Measurements from ENCODE around the gene ZC3H4. TPM values are rescaled to one million over a fixed set of nuclear protein-coding genes. Genes with fewer than 3 reads are reported as not detected.
A peak's percentile ranks its signal among the peaks of the same experiment; 100 is the strongest.

Gene ZC3H4
- total RNA-seq, 1 experiment from 2014 or later: 105 TPM

GRCh38 chr19:47157431-47158321, 44.1 kb upstream of the ZC3H4 start:
- peak overlapping the region; percentile 48; the same call in 1 of the 2 replicates for H3K14ac ChIP-seq (ENCODE audit: insufficient read depth, low read length)
- no peak overlapping the region for H2AFZ ChIP-seq (ENCODE audit: low read length)
- no peak overlapping the region for H4K8ac ChIP-seq (replicated peaks; ENCODE audit: insufficient read length, low read depth, low read length)
- H3K4me1 Mint-ChIP-seq: peaks cover 39 to 42% of the 10 kb centered on the region in 2 experiments
- no peak overlapping the region for H2AK5ac ChIP-seq (ENCODE audit: insufficient read length, low read length)
- H2BK120ac ChIP-seq (ENCODE audit: low read depth, low read length, poor library complexity, severe bottlenecking): no peak overlapping the region
- H3K18ac ChIP-seq (ENCODE audit: insufficient read length, low read depth, low read length): peak overlapping the region; percentile 8
- H3K9ac ChIP-seq (ENCODE audit: extremely low read depth, insufficient read length, low read length): no peak overlapping the region
- H3T11ph ChIP-seq (ENCODE audit: low read length): no peak overlapping the region
- no peak overlapping the region; the same call in 1 of the 2 replicates for H3K4ac ChIP-seq (ENCODE audit: low read depth, low read length)
- peak; percentile 85 for DNase-seq
- H3K27ac ChIP-seq (ENCODE audit: insufficient read length, low read depth, low read length): peak overlapping the region; percentile 86
- no CpG with 5 or more reads among the region's 10 CpGs for WGBS (ENCODE audit: extremely low coverage, insufficient read length, low lambda C conversion rate)
- H4K91ac ChIP-seq (ENCODE audit: insufficient read length, low read depth, low read length): no peak overlapping the region
- H3K27me3 Mint-ChIP-seq (ENCODE audit: low read depth): no peaks in the 10 kb centered on the region
- peak overlapping the region; percentile 35 for H2BK12ac ChIP-seq (ENCODE audit: insufficient read length, low read depth, low read length)
- H2BK5ac ChIP-seq (ENCODE audit: insufficient read length, low read length): peak overlapping the region; percentile 7
- H3K9me3 Mint-ChIP-seq: peaks cover 0 to 4% of the 10 kb centered on the region in 2 experiments; a peak in 2 of 5 replicates
- H3K36me3 Mint-ChIP-seq (ENCODE audit: insufficient read depth in 1 of 3, low read depth in 3 of 3): peaks cover 41 to 86% (median 68%) of the 10 kb centered on the region in 3 experiments
- peaks cover 8% of the 10 kb centered on the region for H3K4me1 ChIP-seq (ENCODE audit: insufficient read depth, low read length)
- no peaks in the 10 kb centered on the region for H4K20me1 ChIP-seq (ENCODE audit: control insufficient read depth, insufficient read depth, insufficient read length)
- H3K27me3 ChIP-seq (ENCODE audit: insufficient read depth, low read length): no peaks in the 10 kb centered on the region
- no peaks in the 10 kb centered on the region for H3K23me2 ChIP-seq (ENCODE audit: insufficient read length, low read depth, low read length, poor library complexity, severe bottlenecking)
- no peak overlapping the region for H3K23ac ChIP-seq (ENCODE audit: insufficient read length, low read depth, low read length)
- no peak overlapping the region for H2BK15ac ChIP-seq (ENCODE audit: low read depth, low read length)
- H2BK20ac ChIP-seq (ENCODE audit: low read depth, low read length, poor library complexity, severe bottlenecking): no peak overlapping the region
- peak overlapping the region; percentile 37 for H3K4me2 ChIP-seq (ENCODE audit: insufficient read depth, insufficient read length, low read length)
- H4K5ac ChIP-seq (ENCODE audit: insufficient read length, low read depth, low read length): peak overlapping the region; percentile 8
- peak; percentile 48; the same call in 1 of the 3 replicates for TF ChIP-seq CTCF (conservative IDR thresholded peaks at IDR 0.05)
- peak overlapping the region; percentile 16 to 49 for H3K4me3 Mint-ChIP-seq
- no peaks in the 10 kb centered on the region for H3K9me3 ChIP-seq (ENCODE audit: control insufficient read depth, low read depth, low read length)
- H3K27ac Mint-ChIP-seq: peak overlapping the region; percentile 87 to 98 (median 98)
- H3K79me2 ChIP-seq (ENCODE audit: insufficient read depth, low read length): peaks cover 5% of the 10 kb centered on the region; the same call in 1 of the 2 replicates
- peaks cover 8% of the 10 kb centered on the region for H3K79me1 ChIP-seq (ENCODE audit: insufficient read depth, low read depth, low read length, poor library complexity, severe bottlenecking)
- H3K56ac ChIP-seq (ENCODE audit: insufficient read length, low read depth, low read length): no peak overlapping the region

Measured in H9 (cell line).